DND-41 (cell line): ENCODE results near the gene EPHB2.

Experiments
- ATAC-seq: fragments of 200-7000 bp; cut with Tn5 transposase; 3 replicates; pipeline ENCODE4 v1.9.1; 2021; ENCODE audit warnings: low read depth; ENCODE audit not compliant: insufficient read depth
- DNase-seq: peaks from one replicate; pipeline ENCODE4 v3.0.0-alpha.2; 2020
- H2AFZ ChIP-seq: 2 replicates; pipeline ENCODE4 v1.6.0; 2012; ENCODE audit warnings: low read depth, low read length
- H3K27ac ChIP-seq: 2 replicates; pipeline ENCODE4 v1.5.1; 2012; ENCODE audit warnings: low read length, inconsistent platforms
- H3K27me3 ChIP-seq: fragments of 200-600 bp; sonication (generic); 2 replicates; pipeline ENCODE4 v1.6.0; 2012; ENCODE audit warnings: low read length, mild to moderate bottlenecking, inconsistent platforms; ENCODE audit not compliant: insufficient read depth, poor library complexity
- H3K36me3 ChIP-seq: 2 replicates; pipeline ENCODE4 v1.5.1; 2012; ENCODE audit warnings: low read length, inconsistent platforms; ENCODE audit not compliant: insufficient read depth
- H3K4me1 ChIP-seq: 2 replicates; pipeline ENCODE4 v1.5.1; 2012; ENCODE audit warnings: mild to moderate bottlenecking, low read length; ENCODE audit not compliant: insufficient read depth
- H3K4me2 ChIP-seq: 2 replicates; pipeline ENCODE4 v1.6.0; 2012; ENCODE audit warnings: mild to moderate bottlenecking, moderate library complexity, low read length, inconsistent platforms; ENCODE audit not compliant: insufficient read depth
- H3K4me3 ChIP-seq, 2 experiments: fragments of 200-600 bp in 1 of 2; shearing (Covaris generic) in 1 of 2; 2 replicates each; pipeline ENCODE4 v1.5.1; 2012 to 2016; ENCODE audit warnings: inconsistent platforms in 2 of 2, low read length in 2 of 2, mild to moderate bottlenecking in 2 of 2, low read depth in 1 of 2, moderate library complexity in 1 of 2
- H3K79me2 ChIP-seq: 2 replicates; pipeline ENCODE4 v1.6.0; 2012; ENCODE audit warnings: low read length, inconsistent platforms; ENCODE audit not compliant: insufficient read depth
- H3K9ac ChIP-seq: 2 replicates; pipeline ENCODE4 v1.6.0; 2012; ENCODE audit warnings: low read depth, mild to moderate bottlenecking, inconsistent platforms, low read length, moderate library complexity
- H3K9me3 ChIP-seq: 2 replicates; pipeline ENCODE4 v1.5.1; 2012; ENCODE audit warnings: low read length, moderate library complexity, mild to moderate bottlenecking, inconsistent platforms; ENCODE audit not compliant: insufficient read depth, severe bottlenecking
- H4K20me1 ChIP-seq: 2 replicates; pipeline ENCODE4 v1.6.0; 2012; ENCODE audit warnings: low read length; ENCODE audit not compliant: insufficient read depth
- CTCF ChIP-seq: IDR thresholded peaks from 2 replicates; pipeline ENCODE4 v1.5.1; 2012; ENCODE audit warnings: borderline replicate concordance, low read length, moderate library complexity, mild to moderate bottlenecking; ENCODE audit not compliant: poor library complexity, severe bottlenecking; ENCODE audit errors: extremely low read depth
- EZH2 ChIP-seq: IDR thresholded peaks from 3 replicates; pipeline ENCODE4 v1.6.1; 2012; ENCODE audit warnings: borderline replicate concordance, low read depth, mild to moderate bottlenecking, moderate library complexity, low read length, inconsistent platforms; ENCODE audit not compliant: severe bottlenecking

EPHB2 gene

GRCh38 chr1:22753481-22753971 lies 42.9 kb downstream of the EPHB2 start:
- no peak for DNase-seq
- TF ChIP-seq CTCF: no peak
- TF ChIP-seq EZH2: no peak

DNA sequence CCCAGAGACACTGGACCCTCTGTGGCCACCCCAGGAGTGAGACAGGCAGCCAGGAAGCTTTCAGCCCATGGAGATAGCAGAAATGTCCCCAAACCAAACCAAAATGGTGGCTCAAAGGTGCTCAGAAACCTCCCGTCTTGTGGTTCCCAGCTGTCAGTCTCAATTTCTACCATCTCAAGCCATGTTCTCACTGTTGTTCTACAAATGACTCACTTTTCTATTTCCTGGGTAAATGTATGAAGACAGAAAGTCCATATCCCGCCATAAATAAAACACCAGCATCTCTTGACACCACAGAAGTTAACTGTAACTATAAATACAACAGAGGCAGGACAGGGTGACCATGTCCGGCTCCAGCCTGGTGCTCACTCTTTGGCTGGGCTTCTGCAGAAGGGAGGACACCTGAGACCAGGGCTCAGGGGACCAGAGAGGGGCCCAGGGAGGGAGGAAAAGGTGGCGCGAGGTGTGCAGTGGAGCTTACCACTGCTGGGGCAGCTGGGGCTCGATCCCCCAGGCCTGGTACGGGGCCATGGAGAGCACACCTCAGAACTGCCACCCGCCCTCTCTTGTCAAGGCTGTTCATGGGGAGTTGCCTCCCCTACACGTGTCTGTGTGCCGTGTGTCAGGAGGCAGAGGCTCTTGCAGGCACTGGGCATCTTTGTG lies 43.6 kb downstream of the EPHB2 start:
- Histone ChIP-seq H3K27me3 (no peaks in the 10 kb centered on the region), H3K4me2 (no peak overlapping the region), H3K9me3 (no peaks in the 10 kb centered on the region), H3K27ac (no peak overlapping the region), H4K20me1 (peaks cover 6% of the 10 kb centered on the region; the same call in 1 of the 2 replicates), H3K79me2 (no peaks in the 10 kb centered on the region), H3K4me3 (no peak overlapping the region), H3K36me3 (no peaks in the 10 kb centered on the region), H3K9ac (no peak overlapping the region), H3K4me1 (no peaks in the 10 kb centered on the region), H2AFZ (no peak overlapping the region)
- no peak for ATAC-seq
- TF ChIP-seq EZH2 (no peak), CTCF (no peak)
- DNase-seq: no peak

More at GRCh38 chr1:22753481-22753971, 42.9 kb downstream of the EPHB2 start:
- no peaks in the 10 kb centered on the region for H3K79me2 ChIP-seq
- no peak for ATAC-seq
- H3K27me3 ChIP-seq: no peaks in the 10 kb centered on the region
- H3K36me3 ChIP-seq: no peaks in the 10 kb centered on the region
- peaks cover 6% of the 10 kb centered on the region; the same call in 1 of the 2 replicates for H4K20me1 ChIP-seq
- H3K9me3 ChIP-seq: no peaks in the 10 kb centered on the region
- no peak overlapping the region for H3K9ac ChIP-seq
- no peak overlapping the region for H3K4me2 ChIP-seq
- H2AFZ ChIP-seq: no peak overlapping the region
- no peak overlapping the region for H3K27ac ChIP-seq
- no peaks in the 10 kb centered on the region for H3K4me1 ChIP-seq
- no peak overlapping the region for H3K4me3 ChIP-seq

GRCh38 chr1:22754824-22755223 lies 44.2 kb downstream of the EPHB2 start:
- Histone ChIP-seq H3K9ac (no peak overlapping the region), H3K36me3 (no peaks in the 10 kb centered on the region), H3K79me2 (no peaks in the 10 kb centered on the region), H2AFZ (no peak overlapping the region), H3K27ac (no peak overlapping the region), H4K20me1 (peaks cover 3% of the 10 kb centered on the region; the same call in 1 of the 2 replicates), H3K9me3 (no peaks in the 10 kb centered on the region), H3K4me3 (no peak overlapping the region), H3K4me1 (no peaks in the 10 kb centered on the region), H3K27me3 (no peaks in the 10 kb centered on the region), H3K4me2 (no peak overlapping the region)
- TF ChIP-seq CTCF (no peak), EZH2 (no peak)
- no peak for ATAC-seq
- no peak for DNase-seq
